IMR-90 (cell line): ENCODE data around the gene IL16. TPM values are rescaled to one million over a fixed set of nuclear protein-coding genes. Genes with fewer than 3 reads are reported as not detected.
"Not testable (repeated sequence)": the region's sequence is repeated elsewhere in the genome, so short reads cannot be mapped to it uniquely, and the experiment has no call there.

Experiments used
- ATAC-seq: fragments of 200-7000 bp; cut with Tn5 transposase; 2 replicates; pipeline ENCODE4 v1.9.1; 2020; ENCODE audit warnings: low read depth, mild to moderate bottlenecking, moderate library complexity
- BruUV-seq: library from RNA; stranded (reverse); fragments of 400-500 nt; replicated peaks from 2 replicates; lab custom pipeline; 2021; lab: Mats Ljungman, UMichigan
- CTCF ChIA-PET: fragments of 300-600 bp; formaldehyde crosslinking; extraction: SDS; loops from one replicate; lab custom pipeline; 2021; ENCODE audit warnings: antibody characterized with exemption; lab: Yijun Ruan, JAX
- POLR2A ChIA-PET: fragments of 300-600 bp; sonication (Branson Sonifier 250); formaldehyde crosslinking; loops from one replicate; lab custom pipeline; 2022; ENCODE audit warnings: antibody characterized with exemption; ENCODE audit not compliant: unreplicated experiment; lab: Charles Lee
- DNase-seq: peaks from one replicate; pipeline ENCODE4 v3.0.0; 2013
- H2AFZ ChIP-seq: replicated peaks from 2 replicates; pipeline ENCODE3; 2013; ENCODE audit warnings: low read length, mild to moderate bottlenecking; ENCODE audit not compliant: poor library complexity
- H2AK5ac ChIP-seq: 2 replicates; pipeline ENCODE4 v1.6.1; 2013; ENCODE audit warnings: low read depth, low read length, inconsistent platforms
- H2AK9ac ChIP-seq: replicated peaks from 2 replicates; pipeline ENCODE3; 2013; ENCODE audit warnings: mild to moderate bottlenecking, low read depth, low read length, moderate library complexity; ENCODE audit not compliant: poor library complexity
- H2BK120ac ChIP-seq: 2 replicates; pipeline ENCODE4 v1.6.1; 2013; ENCODE audit warnings: low read depth, low read length, inconsistent platforms
- H2BK15ac ChIP-seq: 3 replicates; pipeline ENCODE4 v1.6.1; 2013; ENCODE audit warnings: low read depth, low read length, inconsistent platforms
- H2BK20ac ChIP-seq: 2 replicates; pipeline ENCODE4 v1.6.1; 2013; ENCODE audit warnings: low read depth, mild to moderate bottlenecking, inconsistent platforms, low read length, moderate library complexity
- H2BK5ac ChIP-seq: 2 replicates; pipeline ENCODE4 v1.6.1; 2013; ENCODE audit warnings: mild to moderate bottlenecking, low read depth, low read length, inconsistent platforms; ENCODE audit not compliant: poor library complexity, severe bottlenecking
- H3K14ac ChIP-seq: replicated peaks from 2 replicates; pipeline ENCODE4 v1.6.1; 2013; ENCODE audit warnings: low read depth, low read length, inconsistent platforms
- H3K18ac ChIP-seq: 2 replicates; pipeline ENCODE4 v1.6.1; 2013; ENCODE audit warnings: low read depth, low read length, control low read depth
- H3K23ac ChIP-seq: 2 replicates; pipeline ENCODE4 v1.6.1; 2013; ENCODE audit warnings: low read depth, low read length, inconsistent platforms
- H3K27ac ChIP-seq: 2 replicates; pipeline ENCODE4 v1.5.1; 2013; ENCODE audit warnings: mild to moderate bottlenecking, control low read depth, low read length; ENCODE audit not compliant: insufficient read depth
- H3K27me3 ChIP-seq: 2 replicates; pipeline ENCODE4 v1.6.1; 2013; ENCODE audit warnings: low read length; ENCODE audit not compliant: control insufficient read depth, insufficient read depth
- H3K36me3 ChIP-seq: 2 replicates; pipeline ENCODE4 v1.6.1; 2013; ENCODE audit warnings: low read length, mixed read lengths; ENCODE audit not compliant: control insufficient read depth, insufficient read depth
- H3K4ac ChIP-seq: 2 replicates; pipeline ENCODE4 v1.6.1; 2013; ENCODE audit warnings: low read depth, low read length, inconsistent platforms
- H3K4me1 ChIP-seq: 2 replicates; pipeline ENCODE4 v1.6.1; 2013; ENCODE audit warnings: low read length, mixed read lengths; ENCODE audit not compliant: control insufficient read depth, insufficient read depth
- H3K4me2 ChIP-seq: 2 replicates; pipeline ENCODE4 v1.6.1; 2013; ENCODE audit warnings: low read depth, mild to moderate bottlenecking, control low read depth, low read length, moderate library complexity
- H3K4me3 ChIP-seq: 2 replicates; pipeline ENCODE4 v1.5.1; 2013; ENCODE audit warnings: low read depth, mild to moderate bottlenecking, control low read depth, low read length, moderate library complexity; ENCODE audit not compliant: insufficient read depth
- H3K56ac ChIP-seq: 2 replicates; pipeline ENCODE4 v1.6.1; 2013; ENCODE audit warnings: low read length, inconsistent platforms; ENCODE audit not compliant: insufficient read depth; ENCODE audit errors: extremely low read depth
- H3K79me1 ChIP-seq, 2 experiments: 2 replicates each; pipeline ENCODE4 v1.6.1; 2013; ENCODE audit warnings: low read length in 2 of 2, inconsistent platforms in 1 of 2, low read depth in 1 of 2
- H3K9ac ChIP-seq: 2 replicates; pipeline ENCODE4 v1.6.1; 2013; ENCODE audit warnings: low read depth, low read length, control low read depth
- H3K9me1 ChIP-seq: 2 replicates; pipeline ENCODE4 v1.6.1; 2013; ENCODE audit warnings: low read length, inconsistent platforms; ENCODE audit not compliant: insufficient read depth
- H3K9me3 ChIP-seq: 2 replicates; pipeline ENCODE4 v1.6.1; 2013; ENCODE audit warnings: low read length; ENCODE audit not compliant: control insufficient read depth, insufficient read depth
- H4K20me1 ChIP-seq: 2 replicates; pipeline ENCODE4 v1.6.1; 2013; ENCODE audit warnings: low read length, inconsistent platforms; ENCODE audit not compliant: insufficient read depth
- H4K5ac ChIP-seq: 2 replicates; pipeline ENCODE4 v1.6.1; 2013; ENCODE audit warnings: mild to moderate bottlenecking, low read depth, low read length, control low read depth
- H4K8ac ChIP-seq, 2 experiments: 2 replicates each; pipeline ENCODE4 v1.6.1; 2013; ENCODE audit warnings: low read depth in 2 of 2, low read length in 2 of 2, control low read depth in 1 of 2, inconsistent platforms in 1 of 2
- H4K91ac ChIP-seq: 2 replicates; pipeline ENCODE4 v1.6.1; 2013; ENCODE audit warnings: low read depth, low read length, inconsistent platforms; ENCODE audit not compliant: insufficient read depth
- WGBS, 2 experiments: methylation state at CpG; one replicate each; pipeline versions ENCODE4 v1.1.5 to v1.1.7; 2013; ENCODE audit warnings: missing lambda C conversion rate in 2 of 2; ENCODE audit not compliant: insufficient read length in 1 of 2; ENCODE audit errors: extremely low coverage in 2 of 2; 5-methylcytosine and 5-hydroxymethylcytosine counted together
- dilution Hi-C: fragments of 300-500 bp; cut with HindIII; formaldehyde crosslinking; loops from one replicate; pipeline ENCODE4 v1.14.3; 2018; ENCODE audit warnings: low sequenced_read_pairs; ENCODE audit not compliant: unreplicated experiment
- in situ Hi-C: fragments of 300-500 bp; cut with MboI; formaldehyde crosslinking; loops from 3 replicates; pipeline ENCODE4 v1.14.3; 2019; ENCODE audit warnings: low sequenced_read_pairs, inconsistent platforms, mixed read lengths
- intact Hi-C: fragments of 100-400 bp; cut with micrococcal nuclease; formaldehyde crosslinking; loops from 2 replicates; pipeline ENCODE4 v1.10.0; 2022
- polyA plus RNA-seq, 3 experiments: library from polyadenylated mRNA; depleted of rRNA; stranded (reverse); fragments of >200 nt; gene quantifications; 2 replicates each; pipeline ENCODE4 v1.2.3, GENCODE V29; 2012; ENCODE audit warnings: low replicate concordance in 1 of 3
- total RNA-seq: library from RNA; depleted of rRNA; stranded (reverse); fragments of >200 nt; gene quantifications from 2 replicates; pipeline ENCODE4 v1.2.3, GENCODE V29; 2012

The IL16 gene
- total and polyA plus RNA-seq, 2 of the 4 experiments (the other 2 are of a cell fraction) = 0.18 to 0.27 TPM

- H3K79me1 ChIP-seq, H3K9me1 ChIP-seq, H4K91ac ChIP-seq, H3K4me2 ChIP-seq, H2AK9ac ChIP-seq, H4K5ac ChIP-seq, H2BK120ac ChIP-seq, dilution Hi-C loops, BruUV-seq, H2AFZ ChIP-seq, H4K8ac ChIP-seq, H2AK5ac ChIP-seq, H3K18ac ChIP-seq, H3K56ac ChIP-seq, H2BK20ac ChIP-seq, POLR2A ChIA-PET, H2BK15ac ChIP-seq, H3K4me1 ChIP-seq, H3K4me3 ChIP-seq, H3K27ac ChIP-seq, H2BK5ac ChIP-seq, H3K9me3 ChIP-seq, H3K36me3 ChIP-seq, intact Hi-C loops, DNase-seq, H3K4ac ChIP-seq, ATAC-seq, H3K27me3 ChIP-seq, H3K14ac ChIP-seq, H4K20me1 ChIP-seq, H3K9ac ChIP-seq, H3K23ac ChIP-seq: not testable (repeated sequence)
- CTCF ChIA-PET = interaction anchor here (1.2 kb wide), 1 partner anchor 9 kb away, joined by 3 read pairs; no protein-coding TSS in a partner anchor
- no CpG with 5 or more reads among the region's 11 CpGs for WGBS, 2 experiments
- in situ Hi-C loops = loop anchor here (10.0 kb wide), 1 partner anchor 46 kb away; no protein-coding TSS in a partner anchor
These were observed 152.0 kb downstream of the IL16 start for GRCh38 chr15:81348691-81349090.
